Caco-2 (cell line): Measurements from ENCODE around the gene TPO. TPM values are rescaled to one million over a fixed set of nuclear protein-coding genes. Genes with fewer than 3 reads are reported as not detected.

Source experiments
- BruUV-seq: library from RNA; stranded (reverse); fragments of 400-500 nt; replicated peaks from 2 replicates; lab custom pipeline; 2021; lab: Mats Ljungman, UMichigan
- CTCF ChIA-PET: fragments of 300-600 bp; sonication (Branson Sonifier 250); formaldehyde crosslinking; loops from one replicate; lab custom pipeline; 2022; ENCODE audit warnings: antibody characterized with exemption; lab: Charles Lee
- POLR2A ChIA-PET: fragments of 300-600 bp; sonication (Branson Sonifier 250); formaldehyde crosslinking; loops from one replicate; lab custom pipeline; 2022; ENCODE audit warnings: antibody characterized with exemption; lab: Charles Lee
- DNase-seq, 2 experiments: peaks; one replicate each; pipeline versions ENCODE4 v3.0.0 to v3.0.0-alpha.2; 2020 to 2022
- H3K27me3 ChIP-seq: replicated peaks from 2 replicates; pipeline ENCODE4 v1.6.0; 2011; ENCODE audit warnings: low read length; ENCODE audit not compliant: control insufficient read depth, insufficient read depth
- H3K36me3 ChIP-seq: 2 replicates; pipeline ENCODE4 v1.5.1; 2011; ENCODE audit warnings: low read length; ENCODE audit not compliant: control insufficient read depth, insufficient read depth
- H3K4me1 ChIP-seq: fragments of 250-450 bp; sonication (Bioruptor Pico); 2 replicates; pipeline ENCODE4 v1.5.1; 2020; ENCODE audit warnings: mild to moderate bottlenecking
- H3K4me3 ChIP-seq: 2 replicates; pipeline ENCODE4 v1.5.1; 2011; ENCODE audit warnings: low read depth, mild to moderate bottlenecking, control low read depth, low read length
- H3K9me3 ChIP-seq: fragments of 250-450 bp; sonication (Bioruptor Pico); 2 replicates; pipeline ENCODE4 v1.5.1; 2020; ENCODE audit warnings: mild to moderate bottlenecking, moderate library complexity
- H3K27ac Mint-ChIP-seq: one replicate; pipeline ENCODE4 v1.8.0; 2022; ENCODE audit warnings: mixed read lengths; ENCODE audit not compliant: unreplicated experiment
- H3K27me3 Mint-ChIP-seq: one replicate; pipeline ENCODE4 v1.8.0; 2022; ENCODE audit warnings: mixed read lengths; ENCODE audit not compliant: insufficient read depth, unreplicated experiment
- H3K36me3 Mint-ChIP-seq: one replicate; pipeline ENCODE4 v1.8.0; 2022; ENCODE audit warnings: mild to moderate bottlenecking, mixed read lengths; ENCODE audit not compliant: insufficient read depth, unreplicated experiment
- H3K4me1 Mint-ChIP-seq: one replicate; pipeline ENCODE4 v1.8.0; 2022; ENCODE audit warnings: low read depth, mixed read lengths; ENCODE audit not compliant: unreplicated experiment
- H3K4me3 Mint-ChIP-seq: one replicate; pipeline ENCODE4 v1.8.0; 2022; ENCODE audit warnings: mild to moderate bottlenecking, moderate library complexity, mixed read lengths; ENCODE audit not compliant: unreplicated experiment
- H3K9me3 Mint-ChIP-seq: one replicate; pipeline ENCODE4 v1.8.0; 2022; ENCODE audit warnings: mixed read lengths; ENCODE audit not compliant: unreplicated experiment
- intact Hi-C: fragments of 100-400 bp; cut with micrococcal nuclease; formaldehyde crosslinking; loops from one replicate; pipeline ENCODE4 v1.10.0; 2022; ENCODE audit not compliant: unreplicated experiment
- total RNA-seq: library from RNA; stranded (reverse); gene quantifications from 2 replicates; pipeline ENCODE4 v1.2.3, GENCODE V29; 2022
- TF ChIP-seq, protein P1 (sequence below), 2 experiments: fragments of 200-600 bp in 1 of 2; IDR thresholded peaks; 1 replicate in 1 of 2; 2 replicates in 1 of 2; pipeline versions ENCODE4 v1.5.1 to v1.8.0; 2011 to 2022; ENCODE audit warnings: antibody characterized with exemption in 1 of 2, control low read depth in 1 of 2, inconsistent platforms in 1 of 2, low read depth in 1 of 2, low read length in 1 of 2, mild to moderate bottlenecking in 1 of 2, moderate library complexity in 1 of 2; ENCODE audit not compliant: insufficient read depth in 1 of 2, severe bottlenecking in 1 of 2, unreplicated experiment in 1 of 2

The TPO gene
- total RNA-seq, 1 experiment from 2014 or later, result not detected

DNA sequence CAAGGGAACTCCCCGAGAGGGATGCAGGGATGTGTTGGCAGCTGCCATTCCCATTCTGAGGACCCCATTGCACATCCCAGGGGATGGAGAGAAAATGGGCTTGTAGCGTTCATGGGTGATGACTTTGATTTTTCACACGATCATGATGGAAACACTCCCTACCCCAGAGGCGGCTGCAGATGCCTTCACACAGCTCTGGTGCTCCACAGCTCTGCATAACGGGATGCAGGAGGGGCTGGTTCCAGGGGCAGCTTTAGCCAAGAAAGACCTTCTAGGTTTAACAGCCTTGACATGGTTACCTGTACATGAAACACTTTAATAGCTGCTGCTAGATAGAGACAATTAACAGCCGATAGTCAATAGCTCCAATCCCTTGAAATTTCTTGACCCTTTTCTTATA is 88.7 kb downstream of the TPO start:
- TF ChIP-seq, protein P1, sequence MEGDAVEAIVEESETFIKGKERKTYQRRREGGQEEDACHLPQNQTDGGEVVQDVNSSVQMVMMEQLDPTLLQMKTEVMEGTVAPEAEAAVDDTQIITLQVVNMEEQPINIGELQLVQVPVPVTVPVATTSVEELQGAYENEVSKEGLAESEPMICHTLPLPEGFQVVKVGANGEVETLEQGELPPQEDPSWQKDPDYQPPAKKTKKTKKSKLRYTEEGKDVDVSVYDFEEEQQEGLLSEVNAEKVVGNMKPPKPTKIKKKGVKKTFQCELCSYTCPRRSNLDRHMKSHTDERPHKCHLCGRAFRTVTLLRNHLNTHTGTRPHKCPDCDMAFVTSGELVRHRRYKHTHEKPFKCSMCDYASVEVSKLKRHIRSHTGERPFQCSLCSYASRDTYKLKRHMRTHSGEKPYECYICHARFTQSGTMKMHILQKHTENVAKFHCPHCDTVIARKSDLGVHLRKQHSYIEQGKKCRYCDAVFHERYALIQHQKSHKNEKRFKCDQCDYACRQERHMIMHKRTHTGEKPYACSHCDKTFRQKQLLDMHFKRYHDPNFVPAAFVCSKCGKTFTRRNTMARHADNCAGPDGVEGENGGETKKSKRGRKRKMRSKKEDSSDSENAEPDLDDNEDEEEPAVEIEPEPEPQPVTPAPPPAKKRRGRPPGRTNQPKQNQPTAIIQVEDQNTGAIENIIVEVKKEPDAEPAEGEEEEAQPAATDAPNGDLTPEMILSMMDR (IDR thresholded peaks at IDR 0.05; ENCODE audit: insufficient read depth in 1 of 2, low read depth in 1 of 2, low read length in 1 of 2, severe bottlenecking in 1 of 2, unreplicated experiment in 1 of 2), result no peak
- Histone ChIP-seq H3K4me3 (no peak overlapping the region), H3K9me3 (no peaks in the 10 kb centered on the region), H3K4me1 (no peaks in the 10 kb centered on the region), H3K27me3 (no peaks in the 10 kb centered on the region), H3K36me3 (no peaks in the 10 kb centered on the region)
- Mint-ChIP-seq H3K9me3 (no peaks in the 10 kb centered on the region), H3K4me3 (no peak overlapping the region), H3K4me1 (no peaks in the 10 kb centered on the region), H3K27me3 (peaks cover 11% of the 10 kb centered on the region), H3K36me3 (no peaks in the 10 kb centered on the region), H3K27ac (no peak overlapping the region)
- intact Hi-C loops, result no loop called here
- no TSS peak for BruUV-seq
- POLR2A ChIA-PET, result no interaction called here
- DNase-seq, result peak in 1 of 2 experiments; percentile 9
- CTCF ChIA-PET, result interaction anchor here (0.9 kb wide), 1 partner anchor 12 kb away, joined by 3 read pairs; no protein-coding TSS in a partner anchor

- Mint-ChIP-seq H3K4me1 (no peaks in the 10 kb centered on the region), H3K27ac (no peak overlapping the region), H3K9me3 (no peaks in the 10 kb centered on the region), H3K4me3 (no peak overlapping the region), H3K27me3 (peaks cover 11% of the 10 kb centered on the region), H3K36me3 (no peaks in the 10 kb centered on the region)
- no peaks in the 10 kb centered on the region for H3K36me3 ChIP-seq
- TF ChIP-seq, protein P1 (IDR thresholded peaks at IDR 0.05; ENCODE audit: insufficient read depth in 1 of 2, low read depth in 1 of 2, low read length in 1 of 2, severe bottlenecking in 1 of 2, unreplicated experiment in 1 of 2), result no peak
- POLR2A ChIA-PET, result no interaction called here
- peak in 1 of 2 experiments; percentile 12 for DNase-seq
- intact Hi-C loops, result no loop called here
- H3K4me3 ChIP-seq, result no peak overlapping the region
- no peaks in the 10 kb centered on the region for H3K9me3 ChIP-seq
- H3K27me3 ChIP-seq, result no peaks in the 10 kb centered on the region
- CTCF ChIA-PET, result no interaction called here
- BruUV-seq, result no TSS peak
- no peaks in the 10 kb centered on the region for H3K4me1 ChIP-seq
These were observed 89.6 kb downstream of the TPO start for GRCh38 chr2:1502891-1503304.

DNA sequence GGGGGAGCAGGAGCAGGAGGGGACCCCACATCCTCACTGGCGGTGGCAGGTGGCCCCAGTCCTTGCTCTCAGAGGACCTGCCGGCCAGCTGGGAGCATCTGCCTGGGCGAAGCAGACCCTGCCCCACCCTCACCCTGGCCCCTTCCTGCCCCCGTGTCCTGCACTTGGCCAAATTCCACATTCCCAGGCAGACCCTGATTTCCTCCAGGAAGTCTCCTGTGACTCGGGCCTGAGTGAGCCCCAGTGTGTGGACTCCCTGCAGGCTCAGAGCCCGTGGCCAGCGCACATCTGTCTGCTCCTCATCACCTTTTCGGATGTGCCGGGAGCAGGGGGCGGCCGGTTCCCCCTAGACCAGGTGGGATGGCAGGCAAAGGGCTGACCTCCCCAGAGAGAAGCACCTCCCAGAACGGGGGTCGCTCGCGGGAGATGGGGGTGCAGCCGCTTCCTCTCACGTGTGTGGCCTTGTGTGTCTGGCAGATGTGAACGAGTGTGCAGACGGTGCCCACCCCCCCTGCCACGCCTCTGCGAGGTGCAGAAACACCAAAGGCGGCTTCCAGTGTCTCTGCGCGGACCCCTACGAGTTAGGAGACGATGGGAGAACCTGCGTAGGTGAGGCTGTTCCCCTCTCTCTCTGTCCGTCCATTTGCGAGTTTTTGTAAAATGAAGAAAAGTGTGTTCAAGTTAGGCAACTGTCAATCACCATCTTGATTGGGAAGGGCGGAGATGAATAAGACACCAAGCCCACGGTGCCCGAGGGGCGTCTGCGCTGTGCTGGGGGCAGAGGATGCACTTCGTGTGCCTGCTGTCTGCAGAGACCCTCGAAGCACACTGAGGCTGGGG is 90.4 kb downstream of the TPO start:
- Mint-ChIP-seq H3K27me3 (peaks cover 13% of the 10 kb centered on the region), H3K36me3 (no peaks in the 10 kb centered on the region), H3K9me3 (no peaks in the 10 kb centered on the region), H3K4me1 (no peaks in the 10 kb centered on the region), H3K4me3 (no peak overlapping the region), H3K27ac (no peak overlapping the region)
- H3K4me1 ChIP-seq, result no peaks in the 10 kb centered on the region
- intact Hi-C loops, result no loop called here
- H3K4me3 ChIP-seq, result no peak overlapping the region
- H3K27me3 ChIP-seq, result no peaks in the 10 kb centered on the region
- TF ChIP-seq, protein P1 (IDR thresholded peaks at IDR 0.05; ENCODE audit: insufficient read depth in 1 of 2, low read depth in 1 of 2, low read length in 1 of 2, severe bottlenecking in 1 of 2, unreplicated experiment in 1 of 2), result no peak
- POLR2A ChIA-PET, result no interaction called here
- no peaks in the 10 kb centered on the region for H3K36me3 ChIP-seq
- peak in 1 of 2 experiments; percentile 22 for DNase-seq
- CTCF ChIA-PET, result no interaction called here
- no peaks in the 10 kb centered on the region for H3K9me3 ChIP-seq
- no TSS peak for BruUV-seq
